Esophagus squamous epithelium (tissue), 5 donors: ENCODE data around the gene GNG12. TPM values are rescaled to one million over a fixed set of nuclear protein-coding genes. Genes with fewer than 3 reads are reported as not detected.

Source experiments
- DNase-seq: peaks from one replicate; lab custom pipeline; 2025; lab: John Stamatoyannopoulos, UW
- H3K27ac ChIP-seq, 4 donors: fragments of 200-600 bp; sonication (generic); one replicate each; pipeline ENCODE4 v1.5.1; 2016 to 2019; ENCODE audit warnings: mild to moderate bottlenecking in 1 of 4
- H3K27me3 ChIP-seq, 4 donors: fragments of 200-600 bp; sonication (generic); 1 replicate in 3 of 4; 2 replicates in 1 of 4; pipeline versions ENCODE4 v1.5.1 to v1.6.0; 2017 to 2021; ENCODE audit warnings: antibody characterized with exemption in 1 of 4
- H3K36me3 ChIP-seq, 3 donors: fragments of 200-600 bp; sonication (generic); one replicate each; pipeline ENCODE4 v1.5.1; 2016 to 2019
- H3K4me1 ChIP-seq, 3 donors: fragments of 200-600 bp; sonication (generic); one replicate each; pipeline ENCODE4 v1.5.1; 2017 to 2019
- H3K4me3 ChIP-seq, 4 donors: fragments of 200-600 bp; sonication (generic); 1 replicate in 3 of 4; 2 replicates in 1 of 4; pipeline ENCODE4 v1.5.1; 2016 to 2019; ENCODE audit warnings: mild to moderate bottlenecking in 2 of 4, moderate library complexity in 1 of 4
- H3K9me3 ChIP-seq, 3 donors: fragments of 200-600 bp; sonication (generic); one replicate each; pipeline ENCODE4 v1.5.1; 2016 to 2019
- POLR2A ChIP-seq, 4 donors: fragments of 450-650 bp; IDR thresholded peaks; one replicate each; pipeline ENCODE4 v1.6.1; 2017; ENCODE audit warnings: antibody characterized with exemption in 4 of 4, mild to moderate bottlenecking in 4 of 4, moderate library complexity in 3 of 4
- WGBS, 2 donors: methylation state at CpG; one replicate each; pipeline ENCODE4 v1.1.5; 2018; 5-methylcytosine and 5-hydroxymethylcytosine counted together
- intact Hi-C: fragments of 100-400 bp; cut with DNase I; formaldehyde crosslinking; loops from one replicate; pipeline ENCODE4 v1.15.0; 2022
- total RNA-seq, 4 donors: library from RNA; depleted of rRNA; stranded (reverse); fragments of >200 nt; gene quantifications; one replicate each; pipeline ENCODE4 v1.1.0, GENCODE V29; 2016
- TF ChIP-seq, protein P1 (sequence below), 6 experiments: fragments of 450-650 bp in 4 of 6; fragments of 200-600 bp in 2 of 6; sonication (generic) in 2 of 6; IDR thresholded peaks; one replicate each; pipeline ENCODE4 v1.5.1; 2016 to 2019; ENCODE audit warnings: antibody characterized with exemption in 6 of 6, mild to moderate bottlenecking in 4 of 6, moderate library complexity in 4 of 6
- donor health status: DM: yes; HTN: yes; CAD: no.

Gene GNG12
- total RNA-seq, 4 donors from 2014 or later: 65.4 to 104 (median 89.9) TPM

DNA sequence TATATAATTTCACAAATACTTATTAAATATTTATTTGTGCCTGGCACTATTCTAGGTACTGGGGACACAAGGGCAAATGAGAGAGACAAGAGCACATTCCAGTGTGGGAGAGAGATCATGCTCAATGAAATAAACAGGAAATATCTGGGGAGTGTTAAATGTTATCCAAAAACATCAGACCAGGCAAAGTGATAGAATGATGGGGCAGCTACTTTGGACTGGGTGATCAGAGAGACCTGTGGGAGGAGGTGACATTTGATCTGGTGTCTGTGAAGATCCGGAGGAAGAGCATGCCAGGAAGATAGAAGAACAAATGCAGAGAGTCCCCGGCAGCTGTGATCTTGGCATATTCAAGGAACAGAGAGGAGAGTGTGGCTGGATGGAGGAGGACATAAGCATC is 27.5 kb upstream of the GNG12 start:
- Histone ChIP-seq H3K4me3 (no peak overlapping the region), H3K9me3 (no peaks in the 10 kb centered on the region), H3K27me3 (no peaks in the 10 kb centered on the region), H3K27ac (no peak overlapping the region), H3K4me1 (no peaks in the 10 kb centered on the region), H3K36me3 (no peaks in the 10 kb centered on the region)
- 69 to 92% methylated on average over 2 of the region's 2 CpGs for WGBS, 2 donors
- intact Hi-C loops: no loop called here
- DNase-seq: no peak
- TF ChIP-seq POLR2A (IDR thresholded peaks at IDR 0.05): no peak
- TF ChIP-seq, protein P1, sequence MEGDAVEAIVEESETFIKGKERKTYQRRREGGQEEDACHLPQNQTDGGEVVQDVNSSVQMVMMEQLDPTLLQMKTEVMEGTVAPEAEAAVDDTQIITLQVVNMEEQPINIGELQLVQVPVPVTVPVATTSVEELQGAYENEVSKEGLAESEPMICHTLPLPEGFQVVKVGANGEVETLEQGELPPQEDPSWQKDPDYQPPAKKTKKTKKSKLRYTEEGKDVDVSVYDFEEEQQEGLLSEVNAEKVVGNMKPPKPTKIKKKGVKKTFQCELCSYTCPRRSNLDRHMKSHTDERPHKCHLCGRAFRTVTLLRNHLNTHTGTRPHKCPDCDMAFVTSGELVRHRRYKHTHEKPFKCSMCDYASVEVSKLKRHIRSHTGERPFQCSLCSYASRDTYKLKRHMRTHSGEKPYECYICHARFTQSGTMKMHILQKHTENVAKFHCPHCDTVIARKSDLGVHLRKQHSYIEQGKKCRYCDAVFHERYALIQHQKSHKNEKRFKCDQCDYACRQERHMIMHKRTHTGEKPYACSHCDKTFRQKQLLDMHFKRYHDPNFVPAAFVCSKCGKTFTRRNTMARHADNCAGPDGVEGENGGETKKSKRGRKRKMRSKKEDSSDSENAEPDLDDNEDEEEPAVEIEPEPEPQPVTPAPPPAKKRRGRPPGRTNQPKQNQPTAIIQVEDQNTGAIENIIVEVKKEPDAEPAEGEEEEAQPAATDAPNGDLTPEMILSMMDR (IDR thresholded peaks at IDR 0.05): no peak

DNA sequence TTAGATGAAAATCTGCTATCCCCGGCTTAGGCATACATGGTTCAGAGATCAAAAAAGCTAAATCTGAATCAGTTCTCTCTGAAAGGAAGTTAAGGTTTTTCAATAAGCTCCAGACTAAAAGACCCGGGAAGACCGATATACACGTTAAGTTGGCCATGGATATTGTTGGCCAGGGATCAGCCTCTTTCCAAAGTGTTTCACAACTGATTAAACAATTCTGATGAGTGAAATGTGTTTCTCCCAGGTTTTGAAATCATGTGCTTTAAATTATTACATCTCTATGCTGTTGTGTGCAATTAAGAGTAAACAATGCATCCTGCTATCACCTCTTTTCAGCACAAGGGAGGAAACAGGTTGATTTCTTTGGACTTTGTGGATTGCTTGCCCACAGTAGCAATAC is 23.7 kb upstream of the GNG12 start:
- WGBS, 2 donors: 79 to 80% methylated on average over 4 of the region's 4 CpGs
- Histone ChIP-seq H3K9me3 (no peaks in the 10 kb centered on the region), H3K4me1 (no peaks in the 10 kb centered on the region), H3K27ac (no peak overlapping the region), H3K36me3 (no peaks in the 10 kb centered on the region), H3K27me3 (no peaks in the 10 kb centered on the region), H3K4me3 (no peak overlapping the region)
- DNase-seq: no peak
- intact Hi-C loops: no loop called here
- TF ChIP-seq, protein P1 (IDR thresholded peaks at IDR 0.05): no peak
- no peak for TF ChIP-seq POLR2A (IDR thresholded peaks at IDR 0.05)

DNA sequence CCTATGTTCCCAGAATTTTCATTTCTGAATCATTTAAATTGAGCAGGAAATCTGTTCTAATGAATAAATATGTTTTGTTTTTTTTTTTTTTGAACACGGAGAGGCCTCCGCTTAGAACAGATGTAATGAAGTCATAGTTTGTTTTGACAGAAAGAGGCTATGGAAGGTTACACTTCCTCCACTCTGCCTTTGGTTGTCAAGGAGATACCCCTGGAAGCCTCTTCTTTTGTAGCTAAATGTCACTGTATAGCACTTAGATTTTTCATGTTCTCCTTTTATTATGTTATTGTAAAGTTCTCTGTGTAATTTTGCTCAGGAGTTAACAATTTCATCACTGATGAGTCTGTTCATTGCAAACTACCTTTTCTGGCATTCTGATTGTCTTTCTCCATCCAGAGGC is 22.7 kb upstream of the GNG12 start:
- H3K4me3 ChIP-seq: no peak overlapping the region
- no peaks in the 10 kb centered on the region for H3K27me3 ChIP-seq
- TF ChIP-seq, protein P1 (IDR thresholded peaks at IDR 0.05): no peak
- no peak for TF ChIP-seq POLR2A (IDR thresholded peaks at IDR 0.05)
- H3K4me1 ChIP-seq: peaks cover under 1 to 2% (median under 1%) of the 10 kb centered on the region in 3 donors
- H3K27ac ChIP-seq: no peak overlapping the region
- no peak for DNase-seq
- H3K36me3 ChIP-seq: no peaks in the 10 kb centered on the region
- intact Hi-C loops: no loop called here
- 50 to 64% methylated on average over 2 of the region's 2 CpGs for WGBS, 2 donors
- no peaks in the 10 kb centered on the region for H3K9me3 ChIP-seq

DNA sequence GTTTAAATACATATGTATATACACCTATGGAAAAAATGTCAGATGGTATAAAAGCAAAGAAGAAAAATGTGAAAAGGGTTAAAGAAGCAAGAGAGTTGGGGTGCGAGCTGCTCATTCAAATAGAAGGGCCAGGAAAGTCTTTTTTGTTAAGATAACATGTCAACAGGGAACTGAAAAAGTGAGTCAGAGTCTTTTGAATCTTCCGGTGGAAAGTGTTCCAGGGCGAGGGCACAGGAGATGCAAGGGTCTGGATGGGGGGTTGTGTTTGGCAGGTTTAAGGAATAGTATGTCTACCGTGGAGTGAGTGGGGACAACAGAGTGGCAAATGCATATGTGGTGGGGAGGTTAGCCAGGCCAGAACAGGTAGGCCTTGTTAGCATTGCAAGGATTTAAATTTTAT is 22.2 kb upstream of the GNG12 start:
- no peaks in the 10 kb centered on the region for H3K9me3 ChIP-seq
- peaks cover 2 to 7% (median 6%) of the 10 kb centered on the region in 3 donors for H3K4me1 ChIP-seq
- WGBS, 2 donors: 31 to 39% methylated on average over 4 of the region's 4 CpGs
- H3K27me3 ChIP-seq: no peaks in the 10 kb centered on the region
- H3K4me3 ChIP-seq: no peak overlapping the region
- H3K36me3 ChIP-seq: no peaks in the 10 kb centered on the region
- TF ChIP-seq, protein P1 (IDR thresholded peaks at IDR 0.05): no peak
- TF ChIP-seq POLR2A (IDR thresholded peaks at IDR 0.05): no peak
- DNase-seq: no peak
- no peak overlapping the region for H3K27ac ChIP-seq
- intact Hi-C loops: no loop called here

DNA sequence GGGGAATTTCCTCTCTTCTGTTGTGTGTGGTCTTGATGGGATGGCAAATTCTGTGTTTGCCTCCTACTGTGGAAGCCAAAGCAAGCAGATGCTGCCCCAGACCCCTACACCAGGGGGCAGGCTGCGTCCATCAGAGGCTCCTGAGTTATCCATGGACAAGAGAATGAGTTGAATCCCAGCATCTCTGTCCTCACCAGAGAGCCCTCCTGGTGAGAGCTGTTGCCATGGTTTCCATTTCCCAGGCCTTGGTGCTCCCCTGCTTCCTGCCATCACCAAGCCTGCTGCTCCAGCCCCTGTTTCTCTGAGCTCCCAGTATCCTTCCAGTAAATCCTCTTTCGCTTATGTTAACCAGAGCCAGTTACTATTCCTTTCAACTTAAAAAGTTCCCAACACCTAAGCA is 20.4 kb upstream of the GNG12 start:
- H3K4me3 ChIP-seq: no peak overlapping the region
- H3K9me3 ChIP-seq: no peaks in the 10 kb centered on the region
- H3K27me3 ChIP-seq: no peaks in the 10 kb centered on the region
- intact Hi-C loops: loop anchor here (5.0 kb wide), 1 partner anchor 254 kb away; no protein-coding TSS in a partner anchor
- no peak for DNase-seq
- no peaks in the 10 kb centered on the region for H3K36me3 ChIP-seq
- 19 to 95% methylated on average over 1 to 2 of the region's 2 CpGs for WGBS, 2 donors
- H3K27ac ChIP-seq: no peak overlapping the region
- H3K4me1 ChIP-seq: peaks cover 2 to 12% (median 12%) of the 10 kb centered on the region in 3 donors
- TF ChIP-seq, protein P1 (IDR thresholded peaks at IDR 0.05): peak in 5 of 6 experiments; percentile 49 to 82 (median 57)
- TF ChIP-seq POLR2A (IDR thresholded peaks at IDR 0.05): no peak
